ENCODE data around the gene ACMSD. TPM values are rescaled to one million over a fixed set of nuclear protein-coding genes. Genes with fewer than 3 reads are reported as not detected.

ACMSD gene
- polyA plus RNA-seq, 1 of the 3 experiments (the other 2 are of a cell fraction), result not detected

DNA sequence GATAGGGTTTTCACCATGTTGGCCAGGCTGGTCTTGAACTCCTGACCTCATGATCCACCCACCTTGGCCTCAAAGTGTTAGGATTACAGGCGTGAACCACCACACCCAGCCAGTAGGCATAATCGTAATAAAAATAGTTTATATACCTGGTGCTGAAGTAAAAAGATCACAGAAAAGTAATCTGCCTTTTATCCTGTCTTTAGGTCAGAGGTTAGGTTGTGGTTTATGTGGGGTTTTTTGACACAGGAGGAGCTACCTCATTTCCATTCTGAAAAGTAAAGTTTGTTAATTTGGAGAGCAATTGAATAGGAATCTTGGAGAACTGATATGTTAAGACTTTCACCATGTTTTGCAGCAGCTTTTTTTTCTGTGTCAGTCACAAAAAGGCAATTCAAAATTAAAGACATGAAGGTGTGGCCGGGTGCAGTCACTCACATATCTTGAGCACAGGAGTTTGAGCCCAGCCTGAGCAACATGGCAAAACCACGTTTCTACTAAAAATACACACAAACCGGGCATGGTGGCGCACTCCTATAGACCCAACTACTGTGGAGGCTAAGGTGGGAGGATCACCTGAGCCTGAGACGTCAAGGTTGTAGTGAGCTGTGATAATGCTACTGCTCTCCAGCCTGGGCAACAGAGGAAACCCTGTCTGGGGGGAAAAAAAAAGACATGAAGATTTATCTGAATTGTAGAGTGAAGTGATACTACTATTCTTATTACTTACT lies 111.7 kb downstream of the ACMSD start:
- Histone ChIP-seq H3K4me2 (no peak overlapping the region), H3K9ac (no peak overlapping the region), H3K79me2 (ENCODE audit: insufficient read depth) (peaks cover 41% of the 10 kb centered on the region; the same call in 1 of the 2 replicates), H3K4me3 (ENCODE audit: low read depth in 2 of 2, low read length in 1 of 2) (no peak overlapping the region), H4K20me1 (ENCODE audit: insufficient read depth) (no peaks in the 10 kb centered on the region; the same call in 1 of the 2 replicates), H3F3A (replicated peaks; ENCODE audit: insufficient read depth) (peaks cover 14% of the 10 kb centered on the region), H3K27ac (ENCODE audit: low read depth in 2 of 2, low read length in 1 of 2) (no peak overlapping the region), H2AFZ (ENCODE audit: low read depth) (no peak overlapping the region), H3K9me3 (no peaks in the 10 kb centered on the region), H3K9me2 (no peaks in the 10 kb centered on the region), H3K4me1 (ENCODE audit: control insufficient read depth in 1 of 2, insufficient read depth in 2 of 2, low read depth in 1 of 2, low read length in 1 of 2) (no peaks in the 10 kb centered on the region), H3K27me3 (ENCODE audit: insufficient read depth) (no peaks in the 10 kb centered on the region), H3K36me3 (replicated peaks in 1 of 2; ENCODE audit: control insufficient read depth in 1 of 2, insufficient read depth in 2 of 2, low read length in 1 of 2) (peaks cover 77 to 82% of the 10 kb centered on the region in 2 experiments)
- ChIA-PET CTCF (interaction anchor here (0.6 to 1.6 kb wide), 3 partner anchors 9 to 415 kb away, joined by 3 to 8 read pairs (median 3); no protein-coding TSS in a partner anchor), POLR2A (no interaction called here)
- TF ChIP-seq GABPA (IDR thresholded peaks at IDR 0.05; ENCODE audit: low read depth) (no peak), RFX5 (IDR thresholded peaks at IDR 0.05; ENCODE audit: low read length) (no peak), RAD21 (IDR thresholded peaks at IDR 0.05; ENCODE audit: low read length) (no peak), TCF12 (IDR thresholded peaks at IDR 0.05) (no peak), NFIC (IDR thresholded peaks at IDR 0.05; ENCODE audit: borderline replicate concordance) (no peak), RXRA (IDR thresholded peaks at IDR 0.05; ENCODE audit: borderline replicate concordance, low read depth) (no peak), FOXJ3 (CRISPR knock-in tag; IDR thresholded peaks at IDR 0.05) (no peak), ELF1 (IDR thresholded peaks at IDR 0.05) (no peak), JUND (IDR thresholded peaks at IDR 0.05) (no peak), FOXM1 (IDR thresholded peaks at IDR 0.05; ENCODE audit: low read depth) (no peak), SIN3A (IDR thresholded peaks at IDR 0.05; ENCODE audit: borderline replicate concordance, low read depth, low read length) (no peak), EP300 (IDR thresholded peaks at IDR 0.05; ENCODE audit: borderline replicate concordance in 1 of 2, low read depth in 1 of 2, low read length in 1 of 2) (no peak), GATA2 (CRISPR knock-in tag; IDR thresholded peaks at IDR 0.05) (no peak), TAF1 (IDR thresholded peaks at IDR 0.05; ENCODE audit: borderline replicate concordance, low read depth, low read length) (no peak)
- TF ChIP-seq, protein P1, sequence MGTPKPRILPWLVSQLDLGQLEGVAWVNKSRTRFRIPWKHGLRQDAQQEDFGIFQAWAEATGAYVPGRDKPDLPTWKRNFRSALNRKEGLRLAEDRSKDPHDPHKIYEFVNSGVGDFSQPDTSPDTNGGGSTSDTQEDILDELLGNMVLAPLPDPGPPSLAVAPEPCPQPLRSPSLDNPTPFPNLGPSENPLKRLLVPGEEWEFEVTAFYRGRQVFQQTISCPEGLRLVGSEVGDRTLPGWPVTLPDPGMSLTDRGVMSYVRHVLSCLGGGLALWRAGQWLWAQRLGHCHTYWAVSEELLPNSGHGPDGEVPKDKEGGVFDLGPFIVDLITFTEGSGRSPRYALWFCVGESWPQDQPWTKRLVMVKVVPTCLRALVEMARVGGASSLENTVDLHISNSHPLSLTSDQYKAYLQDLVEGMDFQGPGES (IDR thresholded peaks at IDR 0.05; ENCODE audit: low read depth, low read length), result no peak
- 95% methylated on average over 7 of the region's 7 CpGs for WGBS (ENCODE audit: low lambda C conversion rate)
- no peak for DNase-seq

DNA sequence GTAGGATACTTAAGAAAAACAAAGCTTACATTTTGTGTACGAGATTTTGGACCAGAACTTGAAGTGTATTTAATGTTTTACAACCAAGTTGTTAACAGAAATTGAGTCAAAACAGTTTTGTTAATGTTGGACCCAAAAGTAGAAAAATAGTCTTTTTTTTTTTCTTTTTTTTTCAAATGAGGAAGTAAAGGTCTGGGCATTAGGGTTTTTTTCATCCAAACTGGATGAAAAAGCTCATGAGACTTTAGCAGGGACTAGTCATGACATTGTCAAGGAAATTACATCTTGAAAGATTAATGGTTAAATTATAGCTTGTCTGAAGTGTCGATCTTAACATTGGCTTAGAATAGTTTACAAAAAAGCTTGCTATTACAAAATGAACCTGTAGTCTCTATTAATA lies 112.5 kb downstream of the ACMSD start:
- CTCF ChIA-PET, result interaction anchor here (0.6 to 1.6 kb wide), 2 partner anchors 10 to 416 kb away, joined by 3 to 8 read pairs; no protein-coding TSS in a partner anchor
- TF ChIP-seq, protein P2, sequence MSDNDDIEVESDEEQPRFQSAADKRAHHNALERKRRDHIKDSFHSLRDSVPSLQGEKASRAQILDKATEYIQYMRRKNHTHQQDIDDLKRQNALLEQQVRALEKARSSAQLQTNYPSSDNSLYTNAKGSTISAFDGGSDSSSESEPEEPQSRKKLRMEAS (IDR thresholded peaks at IDR 0.05; ENCODE audit: low read depth), result no peak
- TF ChIP-seq SIN3A (IDR thresholded peaks at IDR 0.05; ENCODE audit: borderline replicate concordance, low read depth, low read length), result no peak
- no peak for TF ChIP-seq RXRA (IDR thresholded peaks at IDR 0.05; ENCODE audit: borderline replicate concordance, low read depth)
- no peak for TF ChIP-seq TAF1 (IDR thresholded peaks at IDR 0.05; ENCODE audit: borderline replicate concordance, low read depth, low read length)
- TF ChIP-seq JUND (IDR thresholded peaks at IDR 0.05), result no peak
- no peak for TF ChIP-seq GATA2 (CRISPR knock-in tag; IDR thresholded peaks at IDR 0.05)
- no peak for TF ChIP-seq EP300 (IDR thresholded peaks at IDR 0.05; ENCODE audit: borderline replicate concordance in 1 of 2, low read depth in 1 of 2, low read length in 1 of 2)
- no peak for TF ChIP-seq POLR2AphosphoS5 (IDR thresholded peaks at IDR 0.05; ENCODE audit: low read depth, low read length)
- TF ChIP-seq SMC3 (IDR thresholded peaks at IDR 0.05; ENCODE audit: low read depth, low read length), result no peak
- TF ChIP-seq TEAD4 (IDR thresholded peaks at IDR 0.05; ENCODE audit: borderline replicate concordance, insufficient read depth), result no peak
- TF ChIP-seq, protein P3, sequence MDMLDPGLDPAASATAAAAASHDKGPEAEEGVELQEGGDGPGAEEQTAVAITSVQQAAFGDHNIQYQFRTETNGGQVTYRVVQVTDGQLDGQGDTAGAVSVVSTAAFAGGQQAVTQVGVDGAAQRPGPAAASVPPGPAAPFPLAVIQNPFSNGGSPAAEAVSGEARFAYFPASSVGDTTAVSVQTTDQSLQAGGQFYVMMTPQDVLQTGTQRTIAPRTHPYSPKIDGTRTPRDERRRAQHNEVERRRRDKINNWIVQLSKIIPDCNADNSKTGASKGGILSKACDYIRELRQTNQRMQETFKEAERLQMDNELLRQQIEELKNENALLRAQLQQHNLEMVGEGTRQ (IDR thresholded peaks at IDR 0.05; ENCODE audit: borderline replicate concordance, low read depth, low read length), result no peak
- TF ChIP-seq, protein P4, sequence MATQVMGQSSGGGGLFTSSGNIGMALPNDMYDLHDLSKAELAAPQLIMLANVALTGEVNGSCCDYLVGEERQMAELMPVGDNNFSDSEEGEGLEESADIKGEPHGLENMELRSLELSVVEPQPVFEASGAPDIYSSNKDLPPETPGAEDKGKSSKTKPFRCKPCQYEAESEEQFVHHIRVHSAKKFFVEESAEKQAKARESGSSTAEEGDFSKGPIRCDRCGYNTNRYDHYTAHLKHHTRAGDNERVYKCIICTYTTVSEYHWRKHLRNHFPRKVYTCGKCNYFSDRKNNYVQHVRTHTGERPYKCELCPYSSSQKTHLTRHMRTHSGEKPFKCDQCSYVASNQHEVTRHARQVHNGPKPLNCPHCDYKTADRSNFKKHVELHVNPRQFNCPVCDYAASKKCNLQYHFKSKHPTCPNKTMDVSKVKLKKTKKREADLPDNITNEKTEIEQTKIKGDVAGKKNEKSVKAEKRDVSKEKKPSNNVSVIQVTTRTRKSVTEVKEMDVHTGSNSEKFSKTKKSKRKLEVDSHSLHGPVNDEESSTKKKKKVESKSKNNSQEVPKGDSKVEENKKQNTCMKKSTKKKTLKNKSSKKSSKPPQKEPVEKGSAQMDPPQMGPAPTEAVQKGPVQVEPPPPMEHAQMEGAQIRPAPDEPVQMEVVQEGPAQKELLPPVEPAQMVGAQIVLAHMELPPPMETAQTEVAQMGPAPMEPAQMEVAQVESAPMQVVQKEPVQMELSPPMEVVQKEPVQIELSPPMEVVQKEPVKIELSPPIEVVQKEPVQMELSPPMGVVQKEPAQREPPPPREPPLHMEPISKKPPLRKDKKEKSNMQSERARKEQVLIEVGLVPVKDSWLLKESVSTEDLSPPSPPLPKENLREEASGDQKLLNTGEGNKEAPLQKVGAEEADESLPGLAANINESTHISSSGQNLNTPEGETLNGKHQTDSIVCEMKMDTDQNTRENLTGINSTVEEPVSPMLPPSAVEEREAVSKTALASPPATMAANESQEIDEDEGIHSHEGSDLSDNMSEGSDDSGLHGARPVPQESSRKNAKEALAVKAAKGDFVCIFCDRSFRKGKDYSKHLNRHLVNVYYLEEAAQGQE (IDR thresholded peaks at IDR 0.05; ENCODE audit: low read depth, low read length), result no peak
- TF ChIP-seq FOSL2 (IDR thresholded peaks at IDR 0.05; ENCODE audit: borderline replicate concordance, low read depth), result no peak

More for the DNA sequence above, 112.5 kb downstream of the ACMSD start:
- Histone ChIP-seq H3K79me2 (ENCODE audit: insufficient read depth) (peaks cover 41% of the 10 kb centered on the region; the same call in 1 of the 2 replicates), H3F3A (replicated peaks; ENCODE audit: insufficient read depth) (peaks cover 16% of the 10 kb centered on the region), H3K4me3 (ENCODE audit: low read depth in 2 of 2, low read length in 1 of 2) (no peak overlapping the region), H3K27me3 (ENCODE audit: insufficient read depth) (no peaks in the 10 kb centered on the region), H3K9me3 (no peaks in the 10 kb centered on the region), H3K36me3 (replicated peaks in 1 of 2; ENCODE audit: control insufficient read depth in 1 of 2, insufficient read depth in 2 of 2, low read length in 1 of 2) (peaks cover 78 to 86% of the 10 kb centered on the region in 2 experiments), H3K9ac (no peak overlapping the region), H2AFZ (ENCODE audit: low read depth) (no peak overlapping the region), H3K4me2 (no peak overlapping the region), H4K20me1 (ENCODE audit: insufficient read depth) (no peaks in the 10 kb centered on the region; the same call in 1 of the 2 replicates), H3K27ac (ENCODE audit: low read depth in 2 of 2, low read length in 1 of 2) (no peak overlapping the region), H3K4me1 (ENCODE audit: control insufficient read depth in 1 of 2, insufficient read depth in 2 of 2, low read depth in 1 of 2, low read length in 1 of 2) (no peaks in the 10 kb centered on the region), H3K9me2 (no peaks in the 10 kb centered on the region)
- POLR2A ChIA-PET, result no interaction called here
- WGBS (ENCODE audit: low lambda C conversion rate), result 98% methylated on average over 2 of the region's 2 CpGs
- DNase-seq, result no peak
